Thyroid gland (tissue), 4 donors: Measurements from ENCODE around the gene ALPG. TPM values are rescaled to one million over a fixed set of nuclear protein-coding genes. Genes with fewer than 3 reads are reported as not detected.
A peak's percentile ranks its signal among the peaks of the same experiment; 100 is the strongest.

ENCODE experiments used
- DNase-seq, 2 donors: peaks; one replicate each; pipeline ENCODE4 v3.0.0-alpha.2; 2019
- H3K27ac ChIP-seq, 3 donors: fragments of 200-600 bp; sonication (generic); 1 replicate in 2 of 3; 2 replicates in 1 of 3; pipeline ENCODE4 v1.5.1; 2016 to 2019; ENCODE audit warnings: mild to moderate bottlenecking in 1 of 3, moderate library complexity in 1 of 3
- H3K27me3 ChIP-seq: fragments of 200-600 bp; sonication (generic); one replicate; pipeline ENCODE4 v1.5.1; 2019
- H3K36me3 ChIP-seq, 2 donors: fragments of 200-600 bp; sonication (generic); one replicate each; pipeline ENCODE4 v1.5.1; 2016 to 2019
- H3K4me1 ChIP-seq, 2 donors: fragments of 200-600 bp; sonication (generic); one replicate each; pipeline ENCODE4 v1.5.1; 2017 to 2019
- H3K4me3 ChIP-seq, 3 donors: fragments of 200-600 bp; sonication (generic); replicated peaks in 1 of 3; 1 replicate in 2 of 3; 2 replicates in 1 of 3; pipeline ENCODE4 v1.5.1; 2016; ENCODE audit warnings: mild to moderate bottlenecking in 1 of 3
- H3K9me3 ChIP-seq: fragments of 200-600 bp; sonication (generic); one replicate; pipeline ENCODE4 v1.5.1; 2017
- POLR2A ChIP-seq, 2 donors: fragments of 450-650 bp; IDR thresholded peaks; one replicate each; pipeline ENCODE4 v1.6.1; 2017; ENCODE audit warnings: antibody characterized with exemption in 2 of 2, mild to moderate bottlenecking in 2 of 2, moderate library complexity in 1 of 2
- WGBS, 2 donors: methylation state at CpG; one replicate each; pipeline ENCODE4 v1.1.5; 2017; 5-methylcytosine and 5-hydroxymethylcytosine counted together
- intact Hi-C: fragments of 100-400 bp; cut with DNase I; formaldehyde crosslinking; loops from one replicate; pipeline ENCODE4 v1.15.1; 2023
- total RNA-seq, 4 donors: library from RNA; depleted of rRNA; stranded (reverse); fragments of >200 nt; gene quantifications; one replicate each; pipeline ENCODE4 v1.2.3, GENCODE V29; 2016
- TF ChIP-seq, protein P1 (sequence below), 6 experiments: fragments of 200-600 bp in 3 of 6; fragments of 450-650 bp in 3 of 6; sonication (generic) in 3 of 6; IDR thresholded peaks; one replicate each; pipeline ENCODE4 v1.5.1; 2016 to 2019; ENCODE audit warnings: antibody characterized with exemption in 6 of 6, mild to moderate bottlenecking in 2 of 6, inconsistent platforms in 1 of 6, moderate library complexity in 1 of 6

ALPG gene
- total RNA-seq, 4 donors from 2014 or later = not detected

DNA sequence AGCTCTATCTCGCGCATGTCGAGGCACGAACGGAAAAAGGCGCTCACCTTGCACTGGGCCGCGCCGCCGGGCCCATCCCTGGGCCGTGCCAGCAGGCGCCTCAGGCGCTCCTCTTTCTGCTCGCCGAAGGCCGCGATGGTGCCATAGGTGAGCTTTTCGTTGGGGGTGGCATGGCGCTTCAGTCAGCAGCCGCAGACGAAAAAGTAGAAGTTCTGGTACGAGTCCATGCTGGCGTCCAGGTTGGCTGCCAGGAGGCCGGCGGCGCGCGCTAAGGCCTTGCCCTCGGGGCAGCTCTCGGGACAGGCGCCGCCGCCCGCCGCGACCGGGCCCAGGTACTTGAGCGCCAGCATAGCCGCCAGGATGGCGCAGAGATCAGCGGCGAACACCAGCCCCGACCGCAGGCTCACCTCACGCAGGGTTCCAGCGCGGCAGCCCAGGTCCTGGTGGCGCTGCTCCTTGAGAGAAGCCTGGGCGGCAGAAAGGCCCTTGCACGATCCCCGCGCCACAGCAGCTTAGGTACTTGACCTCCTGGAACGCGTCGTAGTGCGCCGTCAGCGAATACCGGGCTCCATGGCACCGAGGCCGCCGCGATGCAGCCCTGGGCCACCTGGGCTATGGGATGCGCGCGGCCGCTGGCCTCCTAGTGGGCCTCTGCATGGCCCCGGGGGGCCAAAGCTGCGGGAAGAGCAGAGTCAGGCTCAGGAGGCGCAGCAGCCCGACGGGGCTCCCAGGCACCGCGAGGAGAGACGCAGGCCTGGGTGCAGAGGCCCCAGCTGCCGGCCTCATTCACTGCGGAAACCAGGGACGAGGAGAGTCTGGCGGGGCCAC, 12.8 kb downstream of the ALPG start:
- intact Hi-C loops = no loop called here
- no peak overlapping the region for H3K27ac ChIP-seq
- H3K4me1 ChIP-seq = peaks cover 12 to 26% of the 10 kb centered on the region in 2 donors
- 0 to 9% methylated on average over 3 to 17 of the region's 79 CpGs for WGBS, 2 donors
- DNase-seq = peak; percentile 20 to 23
- TF ChIP-seq, protein P1, sequence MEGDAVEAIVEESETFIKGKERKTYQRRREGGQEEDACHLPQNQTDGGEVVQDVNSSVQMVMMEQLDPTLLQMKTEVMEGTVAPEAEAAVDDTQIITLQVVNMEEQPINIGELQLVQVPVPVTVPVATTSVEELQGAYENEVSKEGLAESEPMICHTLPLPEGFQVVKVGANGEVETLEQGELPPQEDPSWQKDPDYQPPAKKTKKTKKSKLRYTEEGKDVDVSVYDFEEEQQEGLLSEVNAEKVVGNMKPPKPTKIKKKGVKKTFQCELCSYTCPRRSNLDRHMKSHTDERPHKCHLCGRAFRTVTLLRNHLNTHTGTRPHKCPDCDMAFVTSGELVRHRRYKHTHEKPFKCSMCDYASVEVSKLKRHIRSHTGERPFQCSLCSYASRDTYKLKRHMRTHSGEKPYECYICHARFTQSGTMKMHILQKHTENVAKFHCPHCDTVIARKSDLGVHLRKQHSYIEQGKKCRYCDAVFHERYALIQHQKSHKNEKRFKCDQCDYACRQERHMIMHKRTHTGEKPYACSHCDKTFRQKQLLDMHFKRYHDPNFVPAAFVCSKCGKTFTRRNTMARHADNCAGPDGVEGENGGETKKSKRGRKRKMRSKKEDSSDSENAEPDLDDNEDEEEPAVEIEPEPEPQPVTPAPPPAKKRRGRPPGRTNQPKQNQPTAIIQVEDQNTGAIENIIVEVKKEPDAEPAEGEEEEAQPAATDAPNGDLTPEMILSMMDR (IDR thresholded peaks at IDR 0.05) = no peak
- TF ChIP-seq POLR2A (IDR thresholded peaks at IDR 0.05) = no peak
- no peaks in the 10 kb centered on the region for H3K9me3 ChIP-seq
- H3K36me3 ChIP-seq = no peaks in the 10 kb centered on the region
- peak overlapping the region in 1 of 3 donors; percentile 17 for H3K4me3 ChIP-seq
- H3K27me3 ChIP-seq = peaks cover 8% of the 10 kb centered on the region

DNA sequence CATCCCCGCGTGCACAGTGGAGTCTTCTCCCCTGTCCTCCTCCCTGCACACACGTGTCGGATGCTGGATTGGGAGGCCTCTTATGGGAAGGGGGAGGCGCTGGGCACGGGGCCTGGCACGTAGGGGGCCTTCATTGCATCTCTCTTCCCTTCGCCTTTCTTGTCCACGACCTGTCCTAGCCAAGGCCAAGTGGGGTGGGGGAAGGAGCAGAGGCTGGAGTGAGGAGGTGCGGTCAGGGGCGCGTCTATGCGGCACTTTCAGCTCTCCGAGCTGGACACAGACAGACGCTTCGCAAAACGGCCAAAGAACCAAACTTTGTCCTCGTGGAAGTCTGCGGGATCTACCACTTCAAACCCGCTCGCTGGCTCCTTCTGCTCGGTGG, 13.4 kb downstream of the ALPG start:
- intact Hi-C loops = no loop called here
- H3K27ac ChIP-seq = no peak overlapping the region
- no peaks in the 10 kb centered on the region for H3K9me3 ChIP-seq
- no peak for DNase-seq
- WGBS, 2 donors = 17 to 19% methylated on average over 17 to 20 of the region's 22 CpGs
- H3K27me3 ChIP-seq = peaks cover 8% of the 10 kb centered on the region
- TF ChIP-seq, protein P1 (IDR thresholded peaks at IDR 0.05) = no peak
- no peak for TF ChIP-seq POLR2A (IDR thresholded peaks at IDR 0.05)
- H3K4me1 ChIP-seq = peaks cover 12 to 26% of the 10 kb centered on the region in 2 donors
- no peaks in the 10 kb centered on the region for H3K36me3 ChIP-seq
- no peak overlapping the region for H3K4me3 ChIP-seq

DNA sequence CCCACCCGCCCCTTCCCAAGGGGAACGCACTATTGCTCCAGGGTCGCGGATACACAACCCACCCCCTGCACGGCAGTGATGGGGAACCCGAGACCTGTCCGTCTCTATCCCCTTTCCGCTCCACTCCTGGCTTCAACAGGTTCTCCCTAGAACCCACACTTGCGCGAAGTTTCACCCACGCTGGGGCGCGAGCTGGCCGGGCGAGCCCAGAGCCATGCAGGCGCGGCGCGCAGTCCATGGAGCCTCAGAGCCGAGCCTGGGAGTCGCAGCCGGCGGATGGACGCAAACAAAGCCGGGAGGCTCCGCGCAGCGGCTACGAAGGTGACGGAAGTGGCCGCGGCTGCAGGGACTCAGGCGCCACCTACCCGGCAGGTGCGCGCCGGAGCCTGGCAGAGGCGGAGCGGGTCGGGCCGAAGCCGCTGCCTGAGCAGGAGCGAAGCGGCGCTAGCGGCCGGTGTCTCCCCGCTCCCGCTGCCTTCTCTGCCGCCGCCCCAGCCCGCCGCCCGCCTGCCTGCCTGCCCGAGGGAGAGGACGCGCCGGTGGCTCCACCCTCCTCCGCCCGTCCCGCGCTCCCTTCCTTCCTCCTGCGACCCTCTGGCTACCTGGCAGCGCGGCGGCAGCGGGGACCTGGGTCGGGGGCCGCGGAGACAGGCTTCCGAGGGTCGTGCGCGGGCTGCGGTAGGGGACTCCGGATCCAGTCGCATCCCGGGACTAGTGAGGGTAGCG, 14.0 kb downstream of the ALPG start:
- H3K27ac ChIP-seq = no peak overlapping the region
- TF ChIP-seq, protein P1 (IDR thresholded peaks at IDR 0.05) = no peak
- no peak for TF ChIP-seq POLR2A (IDR thresholded peaks at IDR 0.05)
- H3K9me3 ChIP-seq = no peaks in the 10 kb centered on the region
- H3K4me1 ChIP-seq = peaks cover 12 to 26% of the 10 kb centered on the region in 2 donors
- 1 to 7% methylated on average over 8 to 25 of the region's 79 CpGs for WGBS, 2 donors
- intact Hi-C loops = no loop called here
- peak; percentile 67 to 72 for DNase-seq
- no peaks in the 10 kb centered on the region for H3K36me3 ChIP-seq
- H3K4me3 ChIP-seq = peak overlapping the region in 2 of 3 donors; percentile 16 to 21
- peaks cover 8% of the 10 kb centered on the region for H3K27me3 ChIP-seq

DNA sequence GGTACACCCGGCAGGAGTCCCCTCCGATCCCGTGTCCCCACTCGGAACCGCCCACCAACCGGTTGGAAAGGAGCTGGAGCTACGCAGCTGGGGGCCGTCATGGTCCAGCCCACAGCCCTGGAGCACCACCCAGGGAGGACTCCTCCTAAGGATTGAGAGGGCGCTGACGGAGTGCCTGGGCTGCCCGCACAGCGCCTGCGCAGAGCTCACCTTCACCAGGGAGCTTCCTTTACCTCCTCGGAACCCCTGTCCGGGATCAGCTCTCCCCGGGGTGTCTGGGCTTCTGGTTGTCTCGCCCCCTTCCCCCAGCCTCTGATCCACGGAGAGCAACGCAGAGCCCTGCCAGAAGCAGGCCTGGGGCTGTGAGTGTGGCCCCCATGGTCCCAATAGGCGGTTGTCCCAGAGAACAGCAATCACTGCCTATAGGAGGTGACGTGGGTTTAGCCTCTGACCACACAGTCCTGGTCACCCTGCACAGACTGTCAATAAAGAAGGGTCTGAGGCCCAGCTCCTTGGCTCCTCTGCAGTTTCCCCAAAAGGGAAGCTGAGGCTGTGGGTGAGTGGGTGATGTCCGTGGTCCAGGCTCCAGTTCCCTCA, 14.6 kb downstream of the ALPG start:
- H3K27me3 ChIP-seq = peaks cover 8% of the 10 kb centered on the region
- WGBS, 2 donors = 21 to 100% methylated on average over 2 to 19 of the region's 22 CpGs
- no peaks in the 10 kb centered on the region for H3K36me3 ChIP-seq
- TF ChIP-seq, protein P1 (IDR thresholded peaks at IDR 0.05) = no peak
- TF ChIP-seq POLR2A (IDR thresholded peaks at IDR 0.05) = no peak
- intact Hi-C loops = no loop called here
- DNase-seq = peak; percentile 68 to 77
- no peaks in the 10 kb centered on the region for H3K9me3 ChIP-seq
- H3K4me3 ChIP-seq = peak overlapping the region in 2 of 3 donors; percentile 16 to 21
- H3K27ac ChIP-seq = no peak overlapping the region
- peaks cover 12 to 26% of the 10 kb centered on the region in 2 donors for H3K4me1 ChIP-seq
